GM10266 (cell line): ENCODE data around the gene NEB.
"Not testable (repeated sequence)": the region's sequence is repeated elsewhere in the genome, so short reads cannot be mapped to it uniquely, and the experiment has no call there.

Experiments
- DNase-seq: peaks from one replicate; pipeline ENCODE4 v3.0.0; 2012; ENCODE audit errors: extremely low spot score
- CTCF ChIP-seq: IDR thresholded peaks from 2 replicates; pipeline ENCODE4 v1.5.1; 2012; ENCODE audit warnings: mild to moderate bottlenecking, low read depth; ENCODE audit not compliant: control insufficient read depth, insufficient read depth; ENCODE audit errors: missing control alignments

NEB gene

DNA sequence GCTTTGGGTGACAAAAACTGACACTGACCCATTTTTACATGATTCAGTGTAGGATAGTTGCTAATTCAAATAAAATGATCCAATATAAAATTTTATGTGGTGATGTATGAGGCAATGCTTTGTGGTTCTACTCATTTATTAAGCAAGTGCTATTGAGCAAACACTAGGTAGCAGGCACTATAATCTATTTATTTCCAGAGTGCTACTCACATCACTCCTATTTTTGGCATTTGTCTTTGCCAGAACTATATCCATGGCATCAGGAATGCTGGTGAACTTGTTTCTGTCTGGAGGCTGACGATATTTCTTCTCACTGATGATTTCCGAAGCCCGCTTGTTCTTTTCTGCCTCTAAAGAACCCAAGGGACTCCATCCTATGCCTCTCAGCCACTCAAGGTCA is 84.3 kb downstream of the NEB start:
- TF ChIP-seq CTCF = no peak

DNA sequence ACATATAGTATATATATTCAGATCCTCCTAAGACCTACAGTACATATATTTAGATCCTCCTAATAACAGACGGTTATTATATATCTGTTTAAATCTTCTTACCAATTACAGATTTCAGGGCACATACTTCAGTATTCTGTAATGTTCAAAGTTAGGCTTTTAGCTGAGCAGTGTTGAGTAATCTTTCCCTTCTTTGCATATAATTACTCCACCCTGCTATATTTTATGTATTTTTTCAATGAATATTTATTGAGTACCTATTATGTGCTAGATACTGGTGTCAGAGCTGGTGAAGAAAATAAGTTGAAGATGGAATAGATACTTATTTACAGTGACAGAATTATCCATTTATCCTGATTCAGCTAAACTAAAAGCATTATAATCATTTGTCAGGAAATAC is 84.9 kb downstream of the NEB start:
- TF ChIP-seq CTCF = no peak
- DNase-seq = no peak

More for the DNA sequence above, 84.3 kb downstream of the NEB start:
- DNase-seq = no peak

- not testable (repeated sequence) for DNase-seq
These were observed 87.8 kb downstream of the NEB start for GRCh38 chr2:151646512-151646911.

DNA sequence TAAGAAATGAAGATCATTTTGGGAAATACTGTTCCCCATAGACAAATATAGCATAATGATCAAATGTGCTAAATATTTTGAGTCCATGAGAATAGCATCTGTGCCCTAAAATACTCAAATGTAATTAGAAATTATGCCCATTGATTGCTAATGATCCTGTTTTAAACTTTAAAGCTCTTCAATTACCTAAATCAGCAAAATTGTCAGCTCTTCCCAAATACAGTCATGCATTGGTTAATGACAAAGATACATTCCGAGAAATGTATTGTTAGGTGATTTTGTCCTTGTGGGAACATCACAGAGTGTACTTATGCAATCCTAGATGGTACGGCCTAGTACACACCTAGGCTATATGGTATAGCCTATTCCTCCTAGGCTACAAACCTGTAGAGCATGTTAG is 89.7 kb downstream of the NEB start:
- TF ChIP-seq CTCF = no peak
- no peak for DNase-seq

- not testable (repeated sequence) for DNase-seq
These were observed 92.4 kb downstream of the NEB start for GRCh38 chr2:151641895-151642294.

DNA sequence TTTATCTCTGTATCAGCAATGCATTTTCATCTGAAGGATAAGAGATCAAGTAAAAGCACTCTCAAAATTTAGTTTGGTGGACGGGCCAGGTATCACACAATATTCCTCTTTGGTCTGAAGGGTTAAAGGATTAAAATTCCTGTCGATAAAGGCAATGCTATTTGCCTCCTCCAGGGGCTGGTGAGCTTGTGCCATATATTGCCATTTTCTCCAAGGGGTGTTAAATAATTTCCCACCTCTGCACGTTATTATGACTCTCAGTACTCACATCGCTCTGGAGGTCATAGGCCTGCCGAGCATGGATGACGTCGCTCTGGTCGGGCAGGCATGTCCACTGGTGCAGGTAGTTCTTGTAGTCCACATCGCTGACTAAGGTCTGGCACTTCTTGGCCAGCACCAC is 94.2 kb downstream of the NEB start:
- TF ChIP-seq CTCF = no peak
- DNase-seq = no peak

DNA sequence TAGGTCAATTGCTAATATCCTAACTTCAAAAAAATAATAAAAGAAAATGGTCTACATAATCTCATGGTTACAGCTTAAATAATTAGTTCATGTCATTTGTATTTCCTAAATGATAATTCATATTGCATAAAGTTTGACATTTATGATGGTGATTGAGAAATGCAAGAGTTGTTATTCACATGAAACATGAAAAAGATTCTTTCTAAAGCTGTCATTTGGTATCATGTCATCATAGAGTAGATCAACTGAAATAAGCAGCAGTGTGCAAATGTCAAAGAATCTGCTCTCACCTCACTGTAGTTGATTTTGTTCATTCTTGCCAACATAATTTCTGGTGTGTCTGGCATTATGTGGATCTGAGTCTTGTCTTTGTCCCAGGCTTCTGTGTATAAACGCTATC is 95.3 kb downstream of the NEB start:
- no peak for TF ChIP-seq CTCF
- DNase-seq = no peak

DNA sequence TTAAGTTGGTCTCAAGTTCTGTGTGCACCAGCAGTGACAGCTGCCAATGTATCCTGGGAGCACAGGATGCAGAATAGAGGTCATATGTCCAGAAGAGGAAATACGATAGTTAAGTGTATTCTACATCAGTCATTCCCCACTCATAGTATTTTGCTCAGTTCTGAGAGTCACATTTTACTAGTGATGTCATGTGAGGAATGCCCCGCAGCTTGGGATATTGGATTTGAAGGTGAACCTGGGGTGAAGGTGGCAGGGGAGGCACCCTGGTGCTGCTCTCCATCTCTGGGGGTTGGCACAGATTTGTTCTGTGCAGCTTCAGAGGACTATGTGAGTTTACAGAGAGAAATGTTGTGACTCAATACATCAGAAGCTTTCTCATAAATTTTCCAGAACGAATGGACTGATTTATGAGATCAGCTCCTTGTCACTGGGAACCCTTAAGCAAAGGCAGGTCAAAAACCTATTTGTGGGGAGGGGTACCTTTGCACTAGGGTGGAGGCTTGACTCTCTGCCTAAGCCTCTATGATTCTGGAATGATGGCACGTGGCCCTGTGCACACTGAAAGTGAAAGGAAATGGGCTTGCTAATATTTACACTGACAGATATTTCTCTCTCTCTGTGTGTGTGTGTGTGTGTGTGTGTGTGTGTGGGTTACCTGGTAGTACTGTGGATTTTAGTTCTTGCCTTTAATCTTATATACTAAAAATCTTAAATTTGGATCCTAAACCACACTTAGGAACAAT is 95.9 kb downstream of the NEB start:
- TF ChIP-seq CTCF = no peak
- DNase-seq = no peak
